H1 (cell line): ENCODE data around the gene NKX2-4. TPM values are rescaled to one million over a fixed set of nuclear protein-coding genes. Genes with fewer than 3 reads are reported as not detected.

ENCODE experiments used
- CTCF ChIA-PET: fragments of 300-600 bp; sonication (Branson Sonifier 250); formaldehyde crosslinking; loops from one replicate; lab custom pipeline; 2021; ENCODE audit not compliant: partially characterized antibody; lab: Charles Lee
- POLR2A ChIA-PET: fragments of 300-600 bp; sonication (Branson Sonifier 250); formaldehyde crosslinking; loops from one replicate; lab custom pipeline; 2021; ENCODE audit warnings: inconsistent platforms; ENCODE audit not compliant: partially characterized antibody; lab: Charles Lee
- DNase-seq, 2 experiments: peaks; one replicate each; pipeline versions ENCODE4 v3.0.0 to v3.0.0-alpha.2; 2010 to 2022; ENCODE audit warnings: low spot score in 2 of 2, low read depth in 1 of 2, mixed read lengths in 1 of 2
- FAIRE-seq: peaks from 2 replicates; lab custom pipeline; 2011; peaks lifted over from hg19 to GRCh38; lab: Jason Lieb, UNC
- H2AFZ ChIP-seq: 2 replicates; pipeline ENCODE4 v1.8.1; 2012; ENCODE audit warnings: low read length, inconsistent platforms
- H2AK5ac ChIP-seq: 2 replicates; pipeline ENCODE4 v1.6.1; 2013; ENCODE audit warnings: low read depth, low read length
- H2BK120ac ChIP-seq: replicated peaks from 2 replicates; pipeline ENCODE3; 2013; ENCODE audit warnings: low read depth, low read length, inconsistent platforms
- H2BK12ac ChIP-seq: 2 replicates; pipeline ENCODE4 v1.6.1; 2013; ENCODE audit warnings: low read depth, low read length
- H2BK15ac ChIP-seq: 2 replicates; pipeline ENCODE4 v1.6.1; 2013; ENCODE audit warnings: low read length
- H2BK20ac ChIP-seq: 2 replicates; pipeline ENCODE4 v1.6.1; 2013; ENCODE audit warnings: low read length
- H2BK5ac ChIP-seq: 2 replicates; pipeline ENCODE4 v1.6.1; 2013; ENCODE audit warnings: low read depth, low read length
- H3K14ac ChIP-seq: 2 replicates; pipeline ENCODE4 v1.6.1; 2013; ENCODE audit warnings: inconsistent platforms; ENCODE audit not compliant: insufficient read length
- H3K18ac ChIP-seq: 2 replicates; pipeline ENCODE4 v1.6.1; 2013; ENCODE audit warnings: low read length; ENCODE audit errors: extremely low read depth
- H3K23ac ChIP-seq: 2 replicates; pipeline ENCODE4 v1.6.1; 2013; ENCODE audit warnings: inconsistent platforms; ENCODE audit not compliant: insufficient read length
- H3K23me2 ChIP-seq: 2 replicates; pipeline ENCODE4 v1.6.1; 2013; ENCODE audit warnings: low read depth, low read length
- H3K27ac ChIP-seq: 2 replicates; pipeline ENCODE4 v1.6.1; 2011; ENCODE audit warnings: low read depth, low read length, inconsistent platforms
- H3K27me3 ChIP-seq, 4 experiments: replicated peaks in 1 of 4; 1 replicate in 1 of 4; 2 replicates in 3 of 4; pipeline versions ENCODE4 v1.6.1 to v1.8.1; 2011 to 2013; ENCODE audit warnings: low read length in 3 of 4, mild to moderate bottlenecking in 3 of 4, inconsistent platforms in 2 of 4, mixed read lengths in 2 of 4, moderate library complexity in 1 of 4; ENCODE audit not compliant: control insufficient read depth in 3 of 4, insufficient read depth in 3 of 4; ENCODE audit errors: extremely low read depth in 1 of 4
- H3K36me3 ChIP-seq, 4 experiments: 2 replicates each; pipeline versions ENCODE4 v1.6.1 to v1.8.1; 2011 to 2013; ENCODE audit warnings: mild to moderate bottlenecking in 4 of 4, low read length in 3 of 4, moderate library complexity in 2 of 4, control low read depth in 1 of 4, inconsistent platforms in 1 of 4; ENCODE audit not compliant: insufficient read depth in 4 of 4, control insufficient read depth in 2 of 4
- H3K4ac ChIP-seq: replicated peaks from 2 replicates; pipeline ENCODE3; 2013; ENCODE audit warnings: low read length, low read depth, mixed read lengths, inconsistent platforms; ENCODE audit not compliant: insufficient read length
- H3K4me1 ChIP-seq, 4 experiments: replicated peaks in 1 of 4; 1 replicate in 1 of 4; 2 replicates in 3 of 4; pipeline versions ENCODE4 v1.6.1 to v1.8.1; 2011 to 2013; ENCODE audit warnings: low read length in 3 of 4, inconsistent platforms in 2 of 4, mixed read lengths in 1 of 4; ENCODE audit not compliant: insufficient read depth in 4 of 4, control insufficient read depth in 3 of 4
- H3K4me2 ChIP-seq, 2 experiments: 2 replicates each; pipeline versions ENCODE4 v1.6.1 to v1.8.1; 2011 to 2013; ENCODE audit warnings: low read depth in 2 of 2, low read length in 2 of 2, control low read depth in 1 of 2, inconsistent platforms in 1 of 2, mild to moderate bottlenecking in 1 of 2; ENCODE audit not compliant: insufficient read depth in 1 of 2
- H3K4me3 ChIP-seq, 4 experiments: fragments of 200-600, 300-600 bp in 1 of 4; sonication (generic), shearing (Covaris generic), sonication (Bioruptor Twin) in 1 of 4; 2 replicates each; pipeline versions ENCODE4 v1.5.1 to v1.8.1; 2011 to 2016; ENCODE audit warnings: low read length in 4 of 4, low read depth in 3 of 4, control low read depth in 2 of 4, inconsistent platforms in 2 of 4, mild to moderate bottlenecking in 2 of 4, mixed read lengths in 1 of 4, moderate library complexity in 1 of 4; ENCODE audit not compliant: insufficient read depth in 2 of 4; ENCODE audit errors: extremely low read depth in 1 of 4
- H3K56ac ChIP-seq: replicated peaks from 2 replicates; pipeline ENCODE3; 2013; ENCODE audit warnings: low read depth, mild to moderate bottlenecking, mixed read lengths, low read length, inconsistent platforms; ENCODE audit not compliant: insufficient read length
- H3K79me1 ChIP-seq: 2 replicates; pipeline ENCODE4 v1.6.1; 2013; ENCODE audit warnings: low read depth, low read length, control low read depth
- H3K79me2 ChIP-seq, 2 experiments: 2 replicates each; pipeline versions ENCODE4 v1.6.1 to v1.8.1; 2012 to 2013; ENCODE audit warnings: low read length in 2 of 2, mild to moderate bottlenecking in 2 of 2, inconsistent platforms in 1 of 2; ENCODE audit not compliant: insufficient read depth in 2 of 2, control insufficient read depth in 1 of 2
- H3K9ac ChIP-seq, 4 experiments: replicated peaks in 1 of 4; 1 replicate in 1 of 4; 2 replicates in 3 of 4; pipeline versions ENCODE4 v1.6.1 to v1.8.1; 2011 to 2013; ENCODE audit warnings: low read depth in 3 of 4, low read length in 3 of 4, control low read depth in 2 of 4, mild to moderate bottlenecking in 2 of 4, moderate library complexity in 2 of 4, inconsistent platforms in 1 of 4; ENCODE audit errors: extremely low read depth in 1 of 4
- H3K9me3 ChIP-seq, 2 experiments: 2 replicates each; pipeline versions ENCODE4 v1.6.1 to v1.8.1; 2012 to 2013; ENCODE audit warnings: mild to moderate bottlenecking in 2 of 2, moderate library complexity in 2 of 2, control low read depth in 1 of 2, inconsistent platforms in 1 of 2, low read depth in 1 of 2, low read length in 1 of 2, mixed read lengths in 1 of 2; ENCODE audit not compliant: insufficient read depth in 2 of 2
- H4K20me1 ChIP-seq, 2 experiments: replicated peaks in 1 of 2; 2 replicates each; pipeline versions ENCODE3 to v1.8.1; 2011 to 2013; ENCODE audit warnings: inconsistent platforms in 2 of 2, low read length in 2 of 2, mild to moderate bottlenecking in 1 of 2; ENCODE audit not compliant: insufficient read depth in 2 of 2, control insufficient read depth in 1 of 2
- H4K5ac ChIP-seq: 2 replicates; pipeline ENCODE4 v1.6.1; 2013; ENCODE audit warnings: low read length, low read depth, mixed read lengths, inconsistent platforms; ENCODE audit not compliant: insufficient read length
- H4K8ac ChIP-seq: 2 replicates; pipeline ENCODE4 v1.8.0; 2013; ENCODE audit warnings: mild to moderate bottlenecking, moderate library complexity, low read length, inconsistent platforms; ENCODE audit not compliant: insufficient read depth; ENCODE audit errors: extremely low read depth
- H4K91ac ChIP-seq: replicated peaks from 2 replicates; pipeline ENCODE3; 2013; ENCODE audit warnings: low read length, mixed read lengths, inconsistent platforms; ENCODE audit not compliant: insufficient read length
- ASH2L ChIP-seq: fragments of 200-600, 300-600 bp; sonication (generic); IDR thresholded peaks from one replicate; pipeline ENCODE4 v1.7.1; 2017; ENCODE audit warnings: low read length
- CBX5 ChIP-seq: fragments of 300-800, 300-1000 bp; sonication (generic); IDR thresholded peaks from 2 replicates; pipeline ENCODE4 v1.7.1; 2016; ENCODE audit warnings: antibody characterized with exemption, low read length, low read depth
- CEBPB ChIP-seq: IDR thresholded peaks from 2 replicates; pipeline ENCODE4 v1.6.1; 2012; ENCODE audit warnings: low read depth, low read length
- CHD2 ChIP-seq: IDR thresholded peaks from 2 replicates; pipeline ENCODE4 v1.6.1; 2012; ENCODE audit warnings: low read length, improper control_type of control experiment
- EGR1 ChIP-seq: IDR thresholded peaks from 2 replicates; pipeline ENCODE4 v1.6.1; 2011; ENCODE audit warnings: low read depth, low read length, borderline replicate concordance
- EP300 ChIP-seq, 2 experiments: IDR thresholded peaks; 1 replicate in 1 of 2; 2 replicates in 1 of 2; pipeline ENCODE4 v1.6.1; 2011 to 2012; ENCODE audit warnings: low read depth in 2 of 2, low read length in 2 of 2, mild to moderate bottlenecking in 2 of 2, borderline replicate concordance in 1 of 2, inconsistent platforms in 1 of 2, moderate library complexity in 1 of 2
- FOSL1 ChIP-seq: IDR thresholded peaks from 2 replicates; pipeline ENCODE4 v1.6.1; 2011; ENCODE audit warnings: mild to moderate bottlenecking, low read depth, low read length, moderate library complexity; ENCODE audit not compliant: insufficient read depth
- HDAC2 ChIP-seq, 2 experiments: fragments of 300-600 bp in 1 of 2; sonication (generic) in 1 of 2; IDR thresholded peaks; 2 replicates each; pipeline ENCODE4 v1.6.1; 2011 to 2012; ENCODE audit warnings: low read depth in 2 of 2, low read length in 2 of 2, mild to moderate bottlenecking in 2 of 2, moderate library complexity in 2 of 2, borderline replicate concordance in 1 of 2, inconsistent platforms in 1 of 2
- KDM1A ChIP-seq: fragments of 200-600, 300-600 bp; sonication (generic); IDR thresholded peaks from 2 replicates; pipeline ENCODE4 v1.7.1; 2016; ENCODE audit warnings: mild to moderate bottlenecking, low read length, borderline replicate concordance
- SIN3A ChIP-seq, 2 experiments: IDR thresholded peaks in 1 of 2; conservative IDR thresholded peaks in 1 of 2; 2 replicates each; pipeline ENCODE4 v1.6.1; 2011 to 2012; ENCODE audit warnings: low read length in 2 of 2, improper control_type of control experiment in 1 of 2, low read depth in 1 of 2, mild to moderate bottlenecking in 1 of 2
- SP2 ChIP-seq: IDR thresholded peaks from 2 replicates; pipeline ENCODE4 v1.6.1; 2012; ENCODE audit warnings: mild to moderate bottlenecking, low read length, inconsistent platforms
- TAF1 ChIP-seq: IDR thresholded peaks from 2 replicates; pipeline ENCODE4 v1.6.1; 2011; ENCODE audit warnings: mild to moderate bottlenecking, low read depth, low read length
- TAF7 ChIP-seq: optimal IDR thresholded peaks from 2 replicates; pipeline ENCODE3; 2011; ENCODE audit warnings: low read depth, mild to moderate bottlenecking, inconsistent platforms, low read length, moderate library complexity, borderline replicate concordance
- WGBS, 2 experiments: shearing (Covaris generic) in 1 of 2; methylation state at CpG; one replicate each; pipeline versions ENCODE4 v1.1.6 to v1.1.7; 2013 to 2015; ENCODE audit warnings: low lambda C conversion rate in 2 of 2, mixed read lengths in 2 of 2, inconsistent platforms in 1 of 2, low coverage in 1 of 2, missing lambda C conversion rate in 1 of 2; ENCODE audit not compliant: insufficient replicate concordance in 2 of 2, insufficient coverage in 1 of 2, insufficient read length in 1 of 2; ENCODE audit errors: extremely low coverage in 1 of 2, missing lambda C conversion rate in 1 of 2; 5-methylcytosine and 5-hydroxymethylcytosine counted together
- polyA plus RNA-seq, 7 experiments: library from polyadenylated mRNA; depleted of rRNA in 3 of 7; stranded (reverse) in 5 of 7; unstranded in 2 of 7; fragments of >200 nt in 5 of 7; fragments of 200-250 nt in 2 of 7; gene quantifications; 1 replicate in 5 of 7; 2 replicates in 1 of 7; 4 replicates in 1 of 7; pipeline versions ENCODE4 v1.2.1 to v1.2.3, GENCODE V29; 2011 to 2013; ENCODE audit warnings: missing spikeins in 2 of 7, mixed read lengths in 2 of 7
- total RNA-seq: library from RNA; stranded (reverse); fragmentation: NEBNext Ultra II Directional; extraction: Animal tissue kit (Norgen Biotek cat#: 25700); gene quantifications from 2 replicates; pipeline ENCODE4 v1.2.1, GENCODE V29; 2021

The NKX2-4 gene
- total and polyA plus RNA-seq, 2 of the 8 experiments (the other 6 are each of a cell fraction or from before 2014, with no cell fraction given): 0.12 to 0.37 TPM

DNA sequence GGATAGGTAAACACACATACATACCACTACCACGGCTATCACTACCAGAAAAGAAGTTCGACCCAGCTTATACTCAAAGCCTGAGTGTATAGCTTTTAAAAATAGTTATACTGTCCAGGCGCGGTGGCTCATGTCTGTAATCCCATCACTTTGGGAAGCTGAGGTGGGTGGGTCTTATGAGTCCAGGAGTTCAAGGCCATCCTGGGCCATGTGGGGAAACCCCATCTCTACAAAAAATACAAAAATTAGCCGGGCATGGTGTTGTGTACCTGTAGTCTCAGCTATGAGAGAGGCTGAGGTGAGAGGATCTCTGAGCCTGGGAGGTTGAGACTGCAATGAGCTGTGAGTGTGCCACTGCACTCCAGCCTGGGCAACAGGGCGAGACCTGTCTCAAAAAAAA, 32.9 kb downstream of the NKX2-4 start:
- Histone ChIP-seq H3K18ac (no peak overlapping the region), H2AFZ (no peak overlapping the region), H3K23ac (no peak overlapping the region), H2AK5ac (no peak overlapping the region), H3K4ac (no peak overlapping the region), H3K27ac (no peak overlapping the region), H4K91ac (no peak overlapping the region), H3K4me1 (no peaks in the 10 kb centered on the region), H3K4me2 (no peak overlapping the region), H4K20me1 (no peaks in the 10 kb centered on the region), H3K36me3 (peaks cover 5 to 64% (median 32%) of the 10 kb centered on the region in 4 experiments; a peak in 7 of 8 replicates), H3K79me2 (peaks cover 0 to 5% of the 10 kb centered on the region in 2 experiments; a peak in 2 of 4 replicates), H3K79me1 (no peaks in the 10 kb centered on the region), H4K8ac (no peak overlapping the region), H3K9ac (peak overlapping the region in 1 of 4 experiments; percentile 34; a peak in 1 of 7 replicates), H3K27me3 (no peaks in the 10 kb centered on the region), H3K23me2 (no peaks in the 10 kb centered on the region; the same call in 1 of the 2 replicates), H2BK5ac (no peak overlapping the region), H2BK12ac (no peak overlapping the region), H2BK120ac (no peak overlapping the region), H2BK20ac (no peak overlapping the region), H2BK15ac (no peak overlapping the region), H3K4me3 (no peak overlapping the region), H3K56ac (no peak overlapping the region), H4K5ac (no peak overlapping the region), H3K9me3 (no peaks in the 10 kb centered on the region), H3K14ac (no peak overlapping the region)
- ChIA-PET CTCF (interaction anchor here (2.4 kb wide), 1 partner anchor 129 kb away, joined by 7 read pairs; no protein-coding TSS in a partner anchor), POLR2A (interaction anchor here (0.6 to 0.9 kb wide), 2 partner anchors 40 to 164 kb away, joined by 3 to 4 read pairs; no protein-coding TSS in a partner anchor)
- FAIRE-seq (no peak), DNase-seq (no peak)
- WGBS, 2 experiments: 79% methylated on average over 6 of the region's 6 CpGs; no CpG with 5 or more reads in 1 of the 2 experiments
- TF ChIP-seq EGR1 (no peak), KDM1A (no peak), CEBPB (no peak), SP2 (no peak), EP300 (IDR thresholded peaks at IDR 0.05; ENCODE audit: borderline replicate concordance in 1 of 2, low read depth in 2 of 2, low read length in 2 of 2) (no peak), SIN3A (conservative IDR thresholded peaks at IDR 0.05 in 1 of 2, IDR thresholded peaks at IDR 0.05 in 1 of 2; ENCODE audit: low read depth in 1 of 2, low read length in 2 of 2) (no peak), CBX5 (no peak), CHD2 (no peak), ASH2L (no peak), TAF1 (no peak), HDAC2 (IDR thresholded peaks at IDR 0.05; ENCODE audit: borderline replicate concordance in 1 of 2, low read depth in 2 of 2, low read length in 2 of 2) (no peak), FOSL1 (no peak), TAF7 (no peak)
